ENCODE data around the gene SCAMP5. TPM values are rescaled to one million over a fixed set of nuclear protein-coding genes. Genes with fewer than 3 reads are reported as not detected.

SCAMP5 gene
- total and polyA plus RNA-seq, 2 of the 13 experiments (the other 11 are each of a cell fraction or from before 2014, with no cell fraction given) = 34.3 to 49.0 TPM

DNA sequence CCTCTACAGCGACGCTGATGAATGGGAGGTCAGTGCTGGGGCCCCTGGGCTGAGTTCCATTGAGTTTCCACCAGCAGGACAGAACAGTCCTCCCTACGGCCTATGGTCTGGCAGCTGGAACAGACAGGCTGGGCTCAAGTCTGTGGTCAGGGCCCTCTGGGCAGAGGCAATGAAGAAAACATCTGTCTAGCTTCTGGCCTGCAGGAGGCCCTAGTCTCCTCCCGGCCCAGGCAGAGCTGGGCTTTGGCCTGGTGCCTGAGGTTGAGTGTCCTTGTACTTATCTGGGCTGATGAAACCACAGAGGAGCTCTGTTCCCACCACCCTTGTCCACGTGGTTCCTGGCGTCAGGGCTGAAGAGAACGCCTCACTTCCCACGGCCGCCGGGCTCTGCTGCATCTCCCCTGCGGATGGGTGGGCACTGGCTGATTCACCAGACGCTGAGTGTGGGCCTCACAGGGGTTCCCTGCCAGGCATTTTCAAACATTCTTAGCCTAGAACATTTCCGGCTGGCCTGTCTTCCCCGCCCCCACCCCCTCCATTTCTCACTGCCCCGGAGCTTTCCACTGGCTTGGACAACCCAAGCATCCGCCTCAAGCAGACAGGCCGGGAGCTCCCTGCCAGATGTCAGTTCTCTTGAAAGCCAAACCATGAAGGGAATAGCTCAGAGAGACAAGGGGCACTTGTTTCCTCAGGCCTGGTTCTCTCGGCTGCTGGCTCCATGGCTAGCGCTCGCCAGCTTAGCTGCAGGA lies 48.3 kb downstream of the SCAMP5 start (continued):
- TF ChIP-seq KLF13 (CRISPR knock-in tag; IDR thresholded peaks at IDR 0.05) = no peak
- peak; percentile 81; the same call in 1 of the 2 replicates for TF ChIP-seq ZNF232 (CRISPR knock-in tag; IDR thresholded peaks at IDR 0.05; ENCODE audit: borderline replicate concordance)
- TF ChIP-seq, protein P1, sequence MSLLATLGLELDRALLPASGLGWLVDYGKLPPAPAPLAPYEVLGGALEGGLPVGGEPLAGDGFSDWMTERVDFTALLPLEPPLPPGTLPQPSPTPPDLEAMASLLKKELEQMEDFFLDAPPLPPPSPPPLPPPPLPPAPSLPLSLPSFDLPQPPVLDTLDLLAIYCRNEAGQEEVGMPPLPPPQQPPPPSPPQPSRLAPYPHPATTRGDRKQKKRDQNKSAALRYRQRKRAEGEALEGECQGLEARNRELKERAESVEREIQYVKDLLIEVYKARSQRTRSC (CRISPR knock-in tag; IDR thresholded peaks at IDR 0.05; ENCODE audit: low read depth) = no peak
- TF ChIP-seq, protein P2, sequence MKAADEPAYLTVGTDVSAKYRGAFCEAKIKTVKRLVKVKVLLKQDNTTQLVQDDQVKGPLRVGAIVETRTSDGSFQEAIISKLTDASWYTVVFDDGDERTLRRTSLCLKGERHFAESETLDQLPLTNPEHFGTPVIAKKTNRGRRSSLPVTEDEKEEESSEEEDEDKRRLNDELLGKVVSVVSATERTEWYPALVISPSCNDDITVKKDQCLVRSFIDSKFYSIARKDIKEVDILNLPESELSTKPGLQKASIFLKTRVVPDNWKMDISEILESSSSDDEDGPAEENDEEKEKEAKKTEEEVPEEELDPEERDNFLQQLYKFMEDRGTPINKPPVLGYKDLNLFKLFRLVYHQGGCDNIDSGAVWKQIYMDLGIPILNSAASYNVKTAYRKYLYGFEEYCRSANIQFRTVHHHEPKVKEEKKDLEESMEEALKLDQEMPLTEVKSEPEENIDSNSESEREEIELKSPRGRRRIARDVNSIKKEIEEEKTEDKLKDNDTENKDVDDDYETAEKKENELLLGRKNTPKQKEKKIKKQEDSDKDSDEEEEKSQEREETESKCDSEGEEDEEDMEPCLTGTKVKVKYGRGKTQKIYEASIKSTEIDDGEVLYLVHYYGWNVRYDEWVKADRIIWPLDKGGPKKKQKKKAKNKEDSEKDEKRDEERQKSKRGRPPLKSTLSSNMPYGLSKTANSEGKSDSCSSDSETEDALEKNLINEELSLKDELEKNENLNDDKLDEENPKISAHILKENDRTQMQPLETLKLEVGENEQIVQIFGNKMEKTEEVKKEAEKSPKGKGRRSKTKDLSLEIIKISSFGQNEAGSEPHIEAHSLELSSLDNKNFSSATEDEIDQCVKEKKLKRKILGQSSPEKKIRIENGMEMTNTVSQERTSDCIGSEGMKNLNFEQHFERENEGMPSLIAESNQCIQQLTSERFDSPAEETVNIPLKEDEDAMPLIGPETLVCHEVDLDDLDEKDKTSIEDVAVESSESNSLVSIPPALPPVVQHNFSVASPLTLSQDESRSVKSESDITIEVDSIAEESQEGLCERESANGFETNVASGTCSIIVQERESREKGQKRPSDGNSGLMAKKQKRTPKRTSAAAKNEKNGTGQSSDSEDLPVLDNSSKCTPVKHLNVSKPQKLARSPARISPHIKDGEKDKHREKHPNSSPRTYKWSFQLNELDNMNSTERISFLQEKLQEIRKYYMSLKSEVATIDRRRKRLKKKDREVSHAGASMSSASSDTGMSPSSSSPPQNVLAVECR (CRISPR knock-in tag; IDR thresholded peaks at IDR 0.05; ENCODE audit: borderline replicate concordance) = peak; percentile 67; the same call in 1 of the 2 replicates
- peak; percentile 35; the same call in 1 of the 2 replicates for TF ChIP-seq GATAD1 (CRISPR knock-in tag; IDR thresholded peaks at IDR 0.05)
- TF ChIP-seq, protein P3, sequence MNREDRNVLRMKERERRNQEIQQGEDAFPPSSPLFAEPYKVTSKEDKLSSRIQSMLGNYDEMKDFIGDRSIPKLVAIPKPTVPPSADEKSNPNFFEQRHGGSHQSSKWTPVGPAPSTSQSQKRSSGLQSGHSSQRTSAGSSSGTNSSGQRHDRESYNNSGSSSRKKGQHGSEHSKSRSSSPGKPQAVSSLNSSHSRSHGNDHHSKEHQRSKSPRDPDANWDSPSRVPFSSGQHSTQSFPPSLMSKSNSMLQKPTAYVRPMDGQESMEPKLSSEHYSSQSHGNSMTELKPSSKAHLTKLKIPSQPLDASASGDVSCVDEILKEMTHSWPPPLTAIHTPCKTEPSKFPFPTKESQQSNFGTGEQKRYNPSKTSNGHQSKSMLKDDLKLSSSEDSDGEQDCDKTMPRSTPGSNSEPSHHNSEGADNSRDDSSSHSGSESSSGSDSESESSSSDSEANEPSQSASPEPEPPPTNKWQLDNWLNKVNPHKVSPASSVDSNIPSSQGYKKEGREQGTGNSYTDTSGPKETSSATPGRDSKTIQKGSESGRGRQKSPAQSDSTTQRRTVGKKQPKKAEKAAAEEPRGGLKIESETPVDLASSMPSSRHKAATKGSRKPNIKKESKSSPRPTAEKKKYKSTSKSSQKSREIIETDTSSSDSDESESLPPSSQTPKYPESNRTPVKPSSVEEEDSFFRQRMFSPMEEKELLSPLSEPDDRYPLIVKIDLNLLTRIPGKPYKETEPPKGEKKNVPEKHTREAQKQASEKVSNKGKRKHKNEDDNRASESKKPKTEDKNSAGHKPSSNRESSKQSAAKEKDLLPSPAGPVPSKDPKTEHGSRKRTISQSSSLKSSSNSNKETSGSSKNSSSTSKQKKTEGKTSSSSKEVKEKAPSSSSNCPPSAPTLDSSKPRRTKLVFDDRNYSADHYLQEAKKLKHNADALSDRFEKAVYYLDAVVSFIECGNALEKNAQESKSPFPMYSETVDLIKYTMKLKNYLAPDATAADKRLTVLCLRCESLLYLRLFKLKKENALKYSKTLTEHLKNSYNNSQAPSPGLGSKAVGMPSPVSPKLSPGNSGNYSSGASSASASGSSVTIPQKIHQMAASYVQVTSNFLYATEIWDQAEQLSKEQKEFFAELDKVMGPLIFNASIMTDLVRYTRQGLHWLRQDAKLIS (CRISPR knock-in tag; IDR thresholded peaks at IDR 0.05) = no peak
- peak; percentile 44; the same call in 1 of the 2 replicates for TF ChIP-seq MIER2 (CRISPR knock-in tag; IDR thresholded peaks at IDR 0.05)
- no peak for TF ChIP-seq ZFP41 (CRISPR knock-in tag; IDR thresholded peaks at IDR 0.05; ENCODE audit: borderline replicate concordance)
- TF ChIP-seq, protein P4, sequence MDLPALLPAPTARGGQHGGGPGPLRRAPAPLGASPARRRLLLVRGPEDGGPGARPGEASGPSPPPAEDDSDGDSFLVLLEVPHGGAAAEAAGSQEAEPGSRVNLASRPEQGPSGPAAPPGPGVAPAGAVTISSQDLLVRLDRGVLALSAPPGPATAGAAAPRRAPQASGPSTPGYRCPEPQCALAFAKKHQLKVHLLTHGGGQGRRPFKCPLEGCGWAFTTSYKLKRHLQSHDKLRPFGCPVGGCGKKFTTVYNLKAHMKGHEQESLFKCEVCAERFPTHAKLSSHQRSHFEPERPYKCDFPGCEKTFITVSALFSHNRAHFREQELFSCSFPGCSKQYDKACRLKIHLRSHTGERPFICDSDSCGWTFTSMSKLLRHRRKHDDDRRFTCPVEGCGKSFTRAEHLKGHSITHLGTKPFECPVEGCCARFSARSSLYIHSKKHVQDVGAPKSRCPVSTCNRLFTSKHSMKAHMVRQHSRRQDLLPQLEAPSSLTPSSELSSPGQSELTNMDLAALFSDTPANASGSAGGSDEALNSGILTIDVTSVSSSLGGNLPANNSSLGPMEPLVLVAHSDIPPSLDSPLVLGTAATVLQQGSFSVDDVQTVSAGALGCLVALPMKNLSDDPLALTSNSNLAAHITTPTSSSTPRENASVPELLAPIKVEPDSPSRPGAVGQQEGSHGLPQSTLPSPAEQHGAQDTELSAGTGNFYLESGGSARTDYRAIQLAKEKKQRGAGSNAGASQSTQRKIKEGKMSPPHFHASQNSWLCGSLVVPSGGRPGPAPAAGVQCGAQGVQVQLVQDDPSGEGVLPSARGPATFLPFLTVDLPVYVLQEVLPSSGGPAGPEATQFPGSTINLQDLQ (CRISPR knock-in tag; IDR thresholded peaks at IDR 0.05) = 0 out of 2 replicates have a peak, but pooled peaks have one; percentile 41
- TF ChIP-seq XRCC5 (optimal IDR thresholded peaks at IDR 0.05; ENCODE audit: low read length) = peak; percentile 10
- TF ChIP-seq, protein P5, sequence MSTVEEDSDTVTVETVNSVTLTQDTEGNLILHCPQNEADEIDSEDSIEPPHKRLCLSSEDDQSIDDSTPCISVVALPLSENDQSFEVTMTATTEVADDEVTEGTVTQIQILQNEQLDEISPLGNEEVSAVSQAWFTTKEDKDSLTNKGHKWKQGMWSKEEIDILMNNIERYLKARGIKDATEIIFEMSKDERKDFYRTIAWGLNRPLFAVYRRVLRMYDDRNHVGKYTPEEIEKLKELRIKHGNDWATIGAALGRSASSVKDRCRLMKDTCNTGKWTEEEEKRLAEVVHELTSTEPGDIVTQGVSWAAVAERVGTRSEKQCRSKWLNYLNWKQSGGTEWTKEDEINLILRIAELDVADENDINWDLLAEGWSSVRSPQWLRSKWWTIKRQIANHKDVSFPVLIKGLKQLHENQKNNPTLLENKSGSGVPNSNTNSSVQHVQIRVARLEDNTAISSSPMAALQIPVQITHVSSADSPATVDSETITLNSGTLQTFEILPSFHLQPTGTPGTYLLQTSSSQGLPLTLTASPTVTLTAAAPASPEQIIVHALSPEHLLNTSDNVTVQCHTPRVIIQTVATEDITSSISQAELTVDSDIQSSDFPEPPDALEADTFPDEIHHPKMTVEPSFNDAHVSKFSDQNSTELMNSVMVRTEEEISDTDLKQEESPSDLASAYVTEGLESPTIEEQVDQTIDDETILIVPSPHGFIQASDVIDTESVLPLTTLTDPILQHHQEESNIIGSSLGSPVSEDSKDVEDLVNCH (CRISPR knock-in tag; IDR thresholded peaks at IDR 0.05) = no peak
- TF ChIP-seq KDM1A (CRISPR knock-in tag; IDR thresholded peaks at IDR 0.05) = no peak
- TF ChIP-seq POLR2G (IDR thresholded peaks at IDR 0.05; ENCODE audit: low read depth, low read length) = peak; percentile 65
- TF ChIP-seq ZNF160 (CRISPR knock-in tag; IDR thresholded peaks at IDR 0.05) = no peak

Data from HepG2 (cell line).